NB4 (cell line): ENCODE results near the gene NLRP6.

Experiments used
- CTCF ChIP-seq: IDR thresholded peaks from one replicate; pipeline ENCODE4 v1.5.1; 2012; ENCODE audit warnings: low read depth, low read length
- MAX ChIP-seq: IDR thresholded peaks from 2 replicates; pipeline ENCODE4 v1.6.1; 2011; ENCODE audit warnings: low read depth, low read length
- MYC ChIP-seq: IDR thresholded peaks from 2 replicates; pipeline ENCODE4 v1.6.1; 2011; ENCODE audit warnings: low read depth, low read length
- POLR2A ChIP-seq: IDR thresholded peaks from 2 replicates; pipeline ENCODE4 v1.6.1; 2011; ENCODE audit warnings: mild to moderate bottlenecking; ENCODE audit not compliant: insufficient read length; ENCODE audit errors: extremely low read depth

GRCh38 chr11:230431-230830 is 47.8 kb upstream of the NLRP6 start:
- TF ChIP-seq POLR2A (no peak), CTCF (no peak), MAX (no peak), MYC (no peak)
